NCI-H526 (cell line): Measurements from ENCODE around the gene CPNE7.
A peak's percentile ranks its signal among the peaks of the same experiment; 100 is the strongest.
"Not testable (repeated sequence)": the region's sequence is repeated elsewhere in the genome, so short reads cannot be mapped to it uniquely, and the experiment has no call there.

Experiments used
- DNase-seq, 2 experiments: peaks; one replicate each; lab custom pipeline; 2025; lab: John Stamatoyannopoulos, UW

CPNE7 gene

DNA sequence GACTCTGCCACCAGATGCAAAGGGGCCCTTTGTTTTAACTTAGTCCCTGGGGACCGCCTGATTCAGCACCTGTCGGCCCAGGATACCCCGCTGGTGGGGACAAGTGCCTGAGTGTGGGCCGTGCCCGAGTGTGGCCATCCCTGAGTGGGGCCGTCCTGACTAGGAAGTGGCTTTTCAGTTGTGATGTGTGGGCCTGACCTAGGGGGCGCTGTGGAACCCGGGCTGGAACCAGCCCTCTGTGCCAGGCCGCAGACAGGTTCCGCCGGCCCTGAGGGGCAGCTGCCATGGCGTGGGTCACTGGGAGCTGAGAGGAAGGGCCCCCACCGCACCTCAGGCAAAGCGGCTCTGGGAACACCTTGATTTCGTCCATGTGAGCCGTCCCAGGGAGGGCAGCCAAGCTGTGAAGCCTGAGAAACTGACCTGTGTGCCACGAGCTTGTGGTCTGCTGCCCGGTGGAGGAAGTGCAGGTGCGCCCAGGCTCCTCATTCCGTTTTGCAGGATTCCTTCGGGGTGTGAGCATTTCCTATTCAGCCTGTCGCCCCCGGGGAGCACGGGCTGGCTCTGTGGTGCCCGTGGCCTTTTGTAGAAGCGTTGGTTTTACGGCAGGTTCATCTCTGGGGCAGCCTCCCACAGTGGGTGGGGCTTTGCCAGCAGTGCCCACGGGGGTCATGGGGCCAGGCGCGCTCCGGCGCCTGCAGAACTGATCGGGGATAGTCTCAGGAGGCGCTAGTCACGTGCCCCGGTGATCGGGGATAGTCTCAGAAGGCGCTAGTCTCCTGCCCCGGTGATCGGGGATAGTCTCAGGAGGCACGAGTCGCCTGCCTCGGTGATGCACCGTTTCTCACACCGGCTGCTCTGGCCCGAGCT is 9.8 kb upstream of the CPNE7 start:
- DNase-seq: peak; percentile 45 to 75

- DNase-seq: no peak
These were observed 7.6 kb upstream of the CPNE7 start for GRCh38 chr16:89567656-89568594.

GRCh38 chr16:89569506-89570341 is 5.8 kb upstream of the CPNE7 start:
- no peak for DNase-seq

DNA sequence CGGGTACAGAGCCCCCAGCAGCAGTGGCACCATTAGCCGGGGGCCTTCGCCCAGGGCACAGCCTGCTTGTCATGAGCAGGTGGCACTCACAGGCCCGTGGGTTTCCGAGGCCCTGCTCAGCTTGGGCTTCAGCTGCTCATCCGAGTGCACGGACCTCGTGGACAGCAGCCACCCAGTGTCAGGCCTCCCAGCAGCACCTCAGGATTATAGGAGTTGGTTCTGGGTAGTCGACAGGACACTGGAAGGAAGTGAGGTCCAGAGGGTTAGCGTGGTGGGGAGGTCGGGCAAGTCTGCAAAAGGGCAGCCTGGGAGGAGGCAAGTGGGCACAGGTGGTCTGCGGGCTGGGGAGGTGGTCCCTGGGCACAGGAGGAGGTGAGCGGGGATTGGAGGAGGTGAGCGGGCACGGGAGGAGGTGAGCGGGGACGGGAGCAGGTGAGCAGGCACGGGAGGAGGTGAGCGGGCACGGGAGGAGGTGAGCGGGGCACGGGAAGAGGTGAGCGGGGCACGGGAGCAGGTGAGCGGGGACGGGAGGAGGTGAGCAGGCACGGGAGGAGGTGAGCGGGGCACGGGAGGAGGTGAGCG is 5.1 kb upstream of the CPNE7 start:
- no peak for DNase-seq

DNA sequence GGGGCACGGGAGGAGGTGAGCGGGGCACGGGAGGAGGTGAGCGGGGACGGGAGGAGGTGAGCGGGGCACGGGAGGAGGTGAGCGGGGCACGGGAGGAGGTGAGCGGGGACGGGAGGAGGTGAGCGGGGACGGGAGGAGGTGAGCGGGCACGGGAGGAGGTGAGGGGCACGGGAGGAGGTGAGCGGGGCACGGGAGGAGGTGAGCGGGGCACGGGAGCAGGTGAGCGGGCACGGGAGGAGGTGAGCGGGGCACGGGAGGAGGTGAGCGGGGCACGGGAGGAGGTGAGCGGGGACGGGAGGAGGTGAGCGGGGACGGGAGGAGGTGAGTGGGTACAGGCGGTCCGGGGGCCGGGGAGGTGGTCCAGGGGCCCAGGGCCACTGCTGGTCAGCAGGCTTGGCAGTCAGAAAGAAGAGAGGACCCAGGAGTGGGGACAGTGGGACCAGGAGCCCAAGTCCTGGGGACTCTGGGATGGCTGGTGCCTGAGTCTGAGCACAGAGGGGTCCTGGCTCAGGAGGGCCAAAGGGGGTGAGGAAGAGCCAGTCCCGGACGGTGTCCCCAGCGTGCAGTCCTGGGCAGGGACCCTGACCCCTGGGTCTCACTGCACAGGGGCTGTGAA is 4.5 kb upstream of the CPNE7 start:
- not testable (repeated sequence) for DNase-seq

GRCh38 chr16:89571636-89572035 is 3.9 kb upstream of the CPNE7 start:
- no peak for DNase-seq

DNA sequence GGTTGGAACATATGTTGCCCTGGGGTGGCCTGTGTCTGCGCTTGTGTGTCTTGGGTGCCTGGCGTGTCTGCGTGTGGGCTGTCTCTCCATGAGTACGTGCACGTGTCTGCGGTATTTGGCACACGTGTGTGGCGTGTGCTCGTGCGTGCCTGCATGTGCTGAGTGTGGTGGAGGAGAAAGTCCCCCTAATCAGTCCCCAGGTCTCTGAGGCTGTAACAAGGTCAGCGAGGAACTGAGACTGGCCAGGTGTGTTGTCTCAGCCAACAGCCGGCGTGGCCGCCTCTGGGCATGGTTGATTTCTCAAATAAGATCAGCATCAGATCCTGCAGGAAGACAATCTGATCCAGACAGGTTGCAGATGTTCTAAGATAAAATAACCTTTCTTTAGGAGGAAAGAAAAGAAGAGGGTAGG is 3.5 kb upstream of the CPNE7 start:
- DNase-seq: no peak

DNA sequence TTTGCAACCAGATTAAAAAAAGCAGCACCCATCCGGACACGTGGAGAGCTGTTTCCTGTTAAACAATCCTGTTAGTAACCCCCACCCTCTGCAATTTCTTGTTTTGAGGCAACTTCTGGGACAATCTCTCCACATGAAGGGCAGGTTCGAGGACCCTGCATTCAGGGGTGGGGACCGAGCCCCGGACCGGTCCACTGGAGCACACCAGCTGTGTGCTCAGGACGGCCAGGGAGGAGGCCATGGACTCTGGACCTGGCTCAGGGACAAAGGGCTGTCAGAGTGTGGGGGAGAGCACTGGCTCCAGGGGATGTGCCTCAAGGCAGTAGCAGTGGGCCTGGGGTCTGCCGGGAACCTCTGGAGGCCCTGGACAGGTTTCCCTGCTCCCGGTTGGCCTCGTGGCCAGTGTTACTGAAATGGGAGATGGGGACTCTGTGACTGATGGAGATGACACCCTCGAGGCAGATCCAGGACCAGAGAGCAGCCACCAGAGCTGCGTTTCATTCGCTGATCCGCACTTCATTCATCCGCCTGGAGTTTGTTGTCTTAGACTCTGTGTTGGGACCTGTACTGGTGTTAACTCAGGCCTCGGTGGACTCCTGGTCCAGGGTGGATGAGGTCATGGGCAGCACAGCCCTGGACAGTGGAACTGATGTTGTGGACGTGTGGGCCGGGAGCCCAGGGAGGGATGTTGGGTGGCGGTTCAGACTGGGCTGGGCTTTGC is 2.9 kb upstream of the CPNE7 start:
- no peak for DNase-seq

- no peak for DNase-seq
These were observed 1.5 kb upstream of the CPNE7 start for GRCh38 chr16:89573826-89574680.

- DNase-seq: peak in 1 of 2 experiments; percentile 74
These were observed 794 bp upstream of the CPNE7 start for GRCh38 chr16:89574681-89575246.

- DNase-seq: no peak
These were observed 846 bp downstream of the CPNE7 start for GRCh38 chr16:89576153-89577054.

DNA sequence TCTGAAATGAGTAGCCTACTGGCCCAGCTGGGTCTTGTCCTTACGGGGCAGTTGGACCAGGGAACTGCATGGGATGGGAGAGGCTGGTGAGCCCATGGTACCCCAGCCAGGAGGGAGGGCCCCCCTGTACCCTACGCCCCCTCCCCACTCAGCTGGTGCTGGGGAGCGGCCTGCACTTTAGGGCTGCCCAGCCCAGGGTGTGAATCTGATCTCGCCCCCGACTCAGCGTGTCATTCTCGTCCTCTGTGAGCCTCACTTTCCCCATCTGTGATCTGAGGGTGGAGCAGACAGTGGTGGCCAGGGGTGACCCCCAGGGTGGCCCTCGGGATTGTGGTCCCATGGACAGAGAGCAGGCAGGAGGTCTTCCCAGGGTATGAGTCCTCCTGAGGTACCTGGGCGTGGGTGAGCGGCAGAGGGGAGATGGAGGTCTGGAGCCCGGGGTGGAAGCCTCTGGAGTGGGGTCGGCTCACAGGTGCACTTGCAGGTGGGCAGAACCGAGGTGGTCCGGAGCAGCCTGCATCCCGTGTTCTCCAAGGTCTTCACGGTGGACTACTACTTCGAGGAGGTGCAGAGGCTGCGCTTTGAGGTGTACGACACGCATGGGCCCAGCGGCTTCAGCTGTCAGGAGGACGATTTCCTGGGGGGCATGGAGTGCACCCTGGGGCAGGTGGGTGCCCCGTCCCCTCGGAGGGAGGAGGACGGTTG is 1.6 kb downstream of the CPNE7 start:
- no peak for DNase-seq

- no peak for DNase-seq
These were observed 3.8 kb downstream of the CPNE7 start for GRCh38 chr16:89579351-89579750.

- no peak for DNase-seq
These were observed 5.6 kb downstream of the CPNE7 start for GRCh38 chr16:89581045-89581695.

DNA sequence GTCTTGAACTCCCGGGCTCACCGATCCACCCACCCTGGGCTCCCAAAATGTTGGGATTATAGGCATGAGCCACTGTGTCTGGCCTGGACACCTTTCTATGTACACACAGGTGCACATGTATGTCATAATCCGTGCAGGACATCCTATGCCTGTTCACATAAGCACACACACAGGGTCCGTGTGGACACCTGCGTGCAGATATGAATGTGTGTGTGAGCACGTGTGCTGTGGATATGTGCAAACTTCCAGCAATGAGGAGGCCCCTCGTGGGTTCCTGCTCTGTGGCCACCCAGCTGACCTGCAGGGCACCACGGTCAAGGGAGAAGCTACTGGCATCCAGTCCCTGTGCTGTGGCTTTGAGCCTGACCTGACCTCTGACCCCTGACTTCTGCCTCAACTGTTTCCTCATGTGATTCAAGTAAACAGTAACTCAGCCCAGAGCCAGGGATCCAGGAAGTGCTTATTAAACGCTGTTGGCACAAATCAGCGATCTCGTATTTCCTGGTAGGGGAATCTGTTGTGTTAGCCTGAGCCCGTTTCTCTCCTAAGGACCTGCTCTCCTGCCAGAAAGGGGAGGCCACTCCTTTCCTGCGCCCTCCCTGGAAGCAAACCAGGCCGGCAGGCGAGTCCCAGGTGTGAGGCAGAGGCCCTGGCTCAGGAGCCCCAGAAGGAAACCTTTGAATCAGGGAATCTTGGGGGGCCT is 6.5 kb downstream of the CPNE7 start:
- DNase-seq: no peak

DNA sequence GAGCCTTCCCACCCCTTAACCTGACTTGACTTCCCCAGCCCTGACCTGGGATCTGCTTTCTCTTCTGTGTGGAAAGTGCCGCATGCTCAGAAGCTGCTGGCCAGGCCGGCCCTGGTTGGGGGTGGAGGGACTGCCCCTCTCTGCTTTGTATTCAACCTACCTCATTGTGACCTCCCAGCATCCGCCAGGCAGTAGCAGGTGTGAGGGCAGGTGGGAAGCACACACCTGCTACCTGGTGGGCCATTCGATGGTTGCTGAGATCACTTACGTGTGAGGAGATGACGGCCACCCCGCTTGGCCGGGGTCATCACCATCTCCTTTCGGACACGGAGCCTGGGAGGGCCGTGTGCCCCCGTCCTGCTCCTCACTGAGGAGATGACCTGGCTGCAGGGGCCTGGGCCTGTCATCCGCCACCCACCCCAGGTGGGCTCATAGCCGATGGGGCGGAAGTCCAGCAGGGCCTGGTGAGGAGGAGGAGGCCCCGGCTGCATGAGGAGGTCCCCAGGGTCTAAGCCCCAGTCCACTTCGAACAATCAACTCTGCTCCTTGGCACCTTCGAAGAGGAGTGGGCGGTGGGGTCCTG is 7.1 kb downstream of the CPNE7 start:
- DNase-seq: no peak
